Neuronal stem cell (in vitro differentiated cells): ENCODE measurements around the gene SLBP.

Source experiments
- DNase-seq: peaks from one replicate; pipeline ENCODE4 v3.0.0-alpha.2; 2013; ENCODE audit warnings: low spot score
- H2AFZ ChIP-seq: one replicate; pipeline ENCODE4 v1.6.1; 2013; ENCODE audit warnings: mild to moderate bottlenecking, low read length, inconsistent platforms
- H2AK5ac ChIP-seq: 2 replicates; pipeline ENCODE4 v1.6.1; 2013; ENCODE audit warnings: low read depth, mild to moderate bottlenecking, inconsistent platforms, low read length, moderate library complexity, mixed read lengths
- H2BK120ac ChIP-seq: 2 replicates; pipeline ENCODE4 v1.6.1; 2013; ENCODE audit warnings: low read depth, mild to moderate bottlenecking, inconsistent platforms, low read length, moderate library complexity, mixed read lengths
- H2BK12ac ChIP-seq: one replicate; pipeline ENCODE4 v1.6.1; 2013; ENCODE audit warnings: low read length, inconsistent platforms
- H2BK15ac ChIP-seq: 2 replicates; pipeline ENCODE4 v1.6.1; 2013; ENCODE audit warnings: mild to moderate bottlenecking, low read length, inconsistent platforms, mixed read lengths
- H2BK5ac ChIP-seq: one replicate; pipeline ENCODE4 v1.6.1; 2013; ENCODE audit warnings: inconsistent platforms, mild to moderate bottlenecking, low read length, moderate library complexity
- H3K14ac ChIP-seq: one replicate; pipeline ENCODE4 v1.6.1; 2013; ENCODE audit warnings: low read length, inconsistent platforms
- H3K18ac ChIP-seq: 2 replicates; pipeline ENCODE4 v1.6.1; 2013; ENCODE audit warnings: low read length, inconsistent platforms
- H3K23ac ChIP-seq: 2 replicates; pipeline ENCODE4 v1.6.1; 2013; ENCODE audit warnings: low read depth, mild to moderate bottlenecking, mixed read lengths, low read length, inconsistent platforms; ENCODE audit not compliant: poor library complexity
- H3K27ac ChIP-seq: replicated peaks from 3 replicates; pipeline ENCODE4 v1.5.1; 2013; ENCODE audit warnings: low read length, inconsistent platforms
- H3K27me3 ChIP-seq, 3 experiments: 2 replicates each; pipeline ENCODE4 v1.6.1; 2013; ENCODE audit warnings: low read length in 3 of 3, mild to moderate bottlenecking in 2 of 3, inconsistent platforms in 1 of 3, low read depth in 1 of 3, mixed read lengths in 1 of 3, moderate library complexity in 1 of 3; ENCODE audit not compliant: control insufficient read depth in 3 of 3, insufficient read depth in 3 of 3
- H3K36me3 ChIP-seq, 2 donors: replicated peaks in 1 of 2; 2 replicates each; pipeline ENCODE4 v1.6.1; 2013; ENCODE audit warnings: low read length in 2 of 2; ENCODE audit not compliant: control insufficient read depth in 2 of 2, insufficient read depth in 2 of 2
- H3K4ac ChIP-seq: 2 replicates; pipeline ENCODE4 v1.6.1; 2013; ENCODE audit warnings: inconsistent platforms, mild to moderate bottlenecking, low read length, moderate library complexity
- H3K4me1 ChIP-seq, 2 donors: 1 replicate in 1 of 2; 2 replicates in 1 of 2; pipeline ENCODE4 v1.6.1; 2013; ENCODE audit warnings: low read length in 2 of 2, low read depth in 1 of 2; ENCODE audit not compliant: control insufficient read depth in 2 of 2, insufficient read depth in 1 of 2
- H3K4me2 ChIP-seq: one replicate; pipeline ENCODE4 v1.6.1; 2013; ENCODE audit warnings: mild to moderate bottlenecking, low read length, inconsistent platforms; ENCODE audit not compliant: insufficient read depth, poor library complexity, severe bottlenecking
- H3K4me3 ChIP-seq, 2 donors: 2 replicates each; pipeline ENCODE4 v1.5.1; 2013; ENCODE audit warnings: low read length in 2 of 2, mild to moderate bottlenecking in 2 of 2, inconsistent platforms in 1 of 2, moderate library complexity in 1 of 2
- H3K79me1 ChIP-seq: one replicate; pipeline ENCODE4 v1.6.1; 2013; ENCODE audit warnings: low read depth, mild to moderate bottlenecking, inconsistent platforms, low read length, moderate library complexity
- H3K9ac ChIP-seq: one replicate; pipeline ENCODE4 v1.6.1; 2013; ENCODE audit warnings: mild to moderate bottlenecking, low read depth, low read length, inconsistent platforms; ENCODE audit not compliant: poor library complexity
- H3K9me3 ChIP-seq, 2 donors: replicated peaks in 1 of 2; 2 replicates each; pipeline versions ENCODE3 to v1.6.1; 2013; ENCODE audit warnings: low read length in 2 of 2, mild to moderate bottlenecking in 2 of 2, inconsistent platforms in 1 of 2, low read depth in 1 of 2, mixed read lengths in 1 of 2, moderate library complexity in 1 of 2; ENCODE audit not compliant: control insufficient read depth in 2 of 2, insufficient read depth in 1 of 2
- H4K8ac ChIP-seq: one replicate; pipeline ENCODE4 v1.6.1; 2013; ENCODE audit warnings: low read depth, mild to moderate bottlenecking, inconsistent platforms, low read length, moderate library complexity
- H4K91ac ChIP-seq: one replicate; pipeline ENCODE4 v1.6.1; 2013; ENCODE audit warnings: low read length, low read depth, mild to moderate bottlenecking, inconsistent platforms; ENCODE audit not compliant: poor library complexity
- WGBS, 2 donors: extraction: QIAGEN DNeasy Blood & Tissue Kit; methylation state at CpG; one replicate each; pipeline ENCODE4 v1.1.7; 2013; ENCODE audit warnings: missing lambda C conversion rate in 2 of 2, mixed read lengths in 1 of 2; ENCODE audit not compliant: insufficient read length in 2 of 2, insufficient replicate concordance in 1 of 2; ENCODE audit errors: extremely low coverage in 2 of 2; 5-methylcytosine and 5-hydroxymethylcytosine counted together

Gene SLBP

GRCh38 chr4:1714303-1715001, 2.3 kb upstream of the SLBP start:
- Histone ChIP-seq H2AK5ac (no peak overlapping the region), H3K4me2 (no peak overlapping the region), H3K18ac (no peak overlapping the region), H3K27ac (no peak overlapping the region), H3K4me3 (no peak overlapping the region), H4K8ac (no peak overlapping the region), H2AFZ (no peak overlapping the region), H3K14ac (no peak overlapping the region), H2BK5ac (no peak overlapping the region), H3K9ac (no peak overlapping the region), H3K27me3 (no peaks in the 10 kb centered on the region), H2BK15ac (no peak overlapping the region), H3K36me3 (peaks cover 28 to 62% of the 10 kb centered on the region in 2 donors), H3K4ac (no peak overlapping the region), H3K4me1 (peaks cover 12 to 16% of the 10 kb centered on the region in 2 donors), H3K9me3 (no peaks in the 10 kb centered on the region), H2BK12ac (no peak overlapping the region), H3K23ac (no peak overlapping the region), H4K91ac (no peak overlapping the region), H3K79me1 (peaks cover 20% of the 10 kb centered on the region), H2BK120ac (no peak overlapping the region)
- DNase-seq, result no peak
- no CpG with 5 or more reads among the region's 9 CpGs for WGBS, 2 donors

GRCh38 chr4:1713003-1713851, 1.1 kb upstream of the SLBP start:
- Histone ChIP-seq H2BK5ac (peak overlapping the region; percentile 96), H3K23ac (peak overlapping the region; percentile 83), H3K27ac (peak overlapping the region; percentile 26), H3K27me3 (no peaks in the 10 kb centered on the region), H2BK15ac (no peak overlapping the region), H4K91ac (peak overlapping the region; percentile 11), H3K4ac (no peak overlapping the region), H3K14ac (peak overlapping the region; percentile 39), H2BK120ac (peak overlapping the region; percentile 72), H3K4me2 (peak overlapping the region; percentile 99), H3K9me3 (no peaks in the 10 kb centered on the region), H2BK12ac (no peak overlapping the region), H3K4me1 (peaks cover 13 to 16% of the 10 kb centered on the region in 2 donors), H2AK5ac (peak overlapping the region; percentile 90), H4K8ac (peak overlapping the region; percentile 89), H2AFZ (peak overlapping the region; percentile 99), H3K9ac (peak overlapping the region; percentile 93), H3K4me3 (peak overlapping the region; percentile 93 to 95), H3K79me1 (peaks cover 19% of the 10 kb centered on the region), H3K18ac (peak overlapping the region; percentile 90), H3K36me3 (peaks cover 24 to 66% of the 10 kb centered on the region in 2 donors)
- no peak for DNase-seq
- no CpG with 5 or more reads among the region's 35 CpGs for WGBS, 2 donors

- Histone ChIP-seq H2BK15ac (peak overlapping the region; percentile 91), H3K27ac (no peak overlapping the region), H3K14ac (peak overlapping the region; percentile 94), H4K8ac (no peak overlapping the region), H2BK120ac (peak overlapping the region; percentile 94), H4K91ac (no peak overlapping the region), H3K23ac (peak overlapping the region; percentile 83), H3K9ac (peak overlapping the region; percentile 97), H3K36me3 (peaks cover 10 to 59% of the 10 kb centered on the region in 2 donors), H3K27me3 (no peaks in the 10 kb centered on the region), H3K18ac (peak overlapping the region; percentile 99), H3K4me1 (peaks cover 13 to 16% of the 10 kb centered on the region in 2 donors), H2AK5ac (peak overlapping the region; percentile 99), H3K4me2 (peak overlapping the region; percentile 84), H3K4me3 (peak overlapping the region; percentile 93 to 95), H3K9me3 (no peaks in the 10 kb centered on the region), H3K4ac (peak overlapping the region; percentile 66), H2BK5ac (peak overlapping the region; percentile 96), H2AFZ (peak overlapping the region; percentile 99), H2BK12ac (peak overlapping the region; percentile 98), H3K79me1 (peaks cover 12% of the 10 kb centered on the region)
- no CpG with 5 or more reads among the region's 85 CpGs for WGBS, 2 donors
- no peak for DNase-seq
Observed at GRCh38 chr4:1711571-1712215, 426 bp downstream of the SLBP start.
